Dermis microvascular lymphatic vessel endothelial cell (primary cell): Measurements from ENCODE around the gene GPR82. TPM values are rescaled to one million over a fixed set of nuclear protein-coding genes. Genes with fewer than 3 reads are reported as not detected.
"Not testable (repeated sequence)": the region's sequence is repeated elsewhere in the genome, so short reads cannot be mapped to it uniquely, and the experiment has no call there.

Source experiments
- DNase-seq, 2 donors: peaks; one replicate each; pipeline versions ENCODE4 v3.0.0 to v3.0.0-alpha.2; 2010; ENCODE audit warnings: low read depth in 2 of 2
- total RNA-seq: library from RNA; depleted of rRNA; stranded (reverse); fragments of >200 nt; gene quantifications from 2 replicates; pipeline ENCODE4 v1.2.1, GENCODE V29; 2014

GPR82 gene, protein sequence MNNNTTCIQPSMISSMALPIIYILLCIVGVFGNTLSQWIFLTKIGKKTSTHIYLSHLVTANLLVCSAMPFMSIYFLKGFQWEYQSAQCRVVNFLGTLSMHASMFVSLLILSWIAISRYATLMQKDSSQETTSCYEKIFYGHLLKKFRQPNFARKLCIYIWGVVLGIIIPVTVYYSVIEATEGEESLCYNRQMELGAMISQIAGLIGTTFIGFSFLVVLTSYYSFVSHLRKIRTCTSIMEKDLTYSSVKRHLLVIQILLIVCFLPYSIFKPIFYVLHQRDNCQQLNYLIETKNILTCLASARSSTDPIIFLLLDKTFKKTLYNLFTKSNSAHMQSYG
- total RNA-seq, result not detected in 2 replicates

- no peak for DNase-seq
Measured at GRCh38 chrX:41723826-41724225, at the start of gene GPR82. GPR82 (plus strand) TSS chrX:41724181; CDS start chrX:41727027, 2,846 bp downstream.

GRCh38 chrX:41676361-41676760, 47.6 kb upstream of the GPR82 start:
- not testable (repeated sequence) for DNase-seq

GRCh38 chrX:41677183-41678060, 46.6 kb upstream of the GPR82 start:
- no peak for DNase-seq

DNA sequence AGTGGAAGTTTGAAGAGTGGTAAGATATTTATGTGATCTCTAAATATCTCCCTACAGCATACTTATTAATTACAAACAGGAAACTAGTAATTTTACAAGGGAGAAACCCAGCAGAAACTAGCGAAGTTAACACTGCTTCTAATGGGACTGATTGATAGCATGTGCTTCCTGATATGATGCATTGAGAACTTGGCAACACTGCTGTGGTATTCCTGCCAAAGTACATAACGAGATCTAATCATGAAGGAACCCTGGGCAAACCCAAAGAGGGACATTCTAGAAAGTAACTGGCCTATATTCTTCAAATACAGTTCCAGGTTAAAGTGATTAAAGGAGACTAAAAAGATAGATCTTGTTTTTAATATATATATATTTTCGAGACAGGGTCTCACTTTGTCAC, 39.8 kb upstream of the GPR82 start:
- DNase-seq, result peak in 1 of 2 donors; percentile 74

DNA sequence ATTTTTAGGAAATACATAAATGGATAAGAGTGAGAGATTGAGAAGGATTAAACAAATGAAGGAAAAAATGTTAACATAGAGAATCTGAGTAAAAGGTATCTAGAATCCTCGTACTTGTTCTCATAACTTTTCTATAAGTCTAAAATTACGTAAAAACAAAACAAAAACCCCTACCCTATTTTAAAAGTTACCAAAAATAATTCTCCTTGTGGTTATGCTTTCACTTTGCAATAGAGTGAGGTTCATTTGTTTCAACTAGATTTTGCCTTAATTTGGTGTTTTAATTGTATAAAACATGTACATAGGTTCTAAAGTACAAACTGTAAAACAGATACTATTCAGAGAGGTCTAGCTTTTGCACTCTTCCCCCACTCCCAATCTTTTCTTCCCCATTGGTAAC, 39.0 kb upstream of the GPR82 start:
- DNase-seq, result no peak

DNA sequence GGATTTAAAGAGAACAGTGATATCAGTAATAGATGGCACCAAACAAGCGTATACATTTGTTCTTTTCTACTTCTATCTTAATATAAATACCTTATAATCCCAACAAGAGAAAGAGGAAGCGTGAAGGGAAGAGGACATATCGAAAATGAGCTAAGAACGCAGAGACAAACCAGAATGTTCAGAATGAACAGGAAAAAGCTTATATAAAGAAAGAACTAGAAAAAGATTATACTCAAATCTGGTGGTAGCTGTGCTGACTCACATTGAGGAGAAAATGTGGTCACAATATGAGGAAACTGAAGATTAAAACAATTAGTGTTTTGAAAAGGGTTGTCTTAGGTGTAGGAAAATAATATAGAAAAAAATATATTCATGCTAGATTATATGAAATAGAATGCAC, 37.2 kb upstream of the GPR82 start:
- no peak for DNase-seq

- DNase-seq, result no peak
Measured at GRCh38 chrX:41688156-41688555, 35.8 kb upstream of the GPR82 start.

DNA sequence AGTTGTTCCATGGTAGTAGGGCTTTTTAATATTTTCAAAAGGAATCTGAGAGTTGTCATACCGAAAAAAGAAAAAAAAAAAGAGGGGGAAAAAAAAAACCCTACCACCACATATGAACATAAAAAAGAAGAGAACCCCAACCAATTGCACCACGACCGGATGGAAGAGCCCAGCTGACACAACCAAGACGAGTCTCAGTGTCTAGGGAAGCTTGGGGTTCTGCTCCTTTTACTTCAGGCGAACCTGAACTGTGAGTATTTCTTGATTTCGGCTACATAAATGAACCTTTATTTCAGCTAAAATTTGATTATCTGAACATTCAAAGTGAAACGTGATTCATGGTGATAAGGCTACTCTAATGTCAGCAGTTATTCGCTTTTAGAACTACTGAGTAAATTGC, 35.1 kb upstream of the GPR82 start, which contains the start of gene GPR34:
Gene GPR34, plus strand, starts transcription at position 139 of the 400 bp plus-strand sequence. CDS start 6,661 bp downstream, outside the sequence.
- no peak for DNase-seq

DNA sequence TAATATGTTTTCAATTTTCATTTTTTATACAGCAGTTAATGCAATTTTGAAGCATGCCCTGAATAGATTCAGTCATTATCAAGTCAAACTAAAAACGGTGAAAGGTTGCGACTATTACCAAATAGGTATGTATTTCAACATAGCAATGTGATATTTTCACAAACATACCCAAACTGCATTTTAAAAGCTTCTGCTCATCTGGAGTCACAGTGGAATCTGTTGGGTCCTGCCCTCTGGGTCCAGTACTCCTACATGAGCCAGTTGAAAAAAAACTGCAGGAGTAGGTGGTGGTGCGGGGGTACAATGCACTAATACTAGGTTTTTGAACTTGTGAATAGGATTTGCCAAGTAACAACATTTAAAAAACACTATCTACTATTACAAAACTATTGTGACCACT, 34.3 kb upstream of the GPR82 start:
- no peak for DNase-seq

- no peak for DNase-seq
Measured at GRCh38 chrX:41692162-41692749, 31.7 kb upstream of the GPR82 start.

- no peak for DNase-seq
Measured at GRCh38 chrX:41693024-41693423, 31.0 kb upstream of the GPR82 start.

DNA sequence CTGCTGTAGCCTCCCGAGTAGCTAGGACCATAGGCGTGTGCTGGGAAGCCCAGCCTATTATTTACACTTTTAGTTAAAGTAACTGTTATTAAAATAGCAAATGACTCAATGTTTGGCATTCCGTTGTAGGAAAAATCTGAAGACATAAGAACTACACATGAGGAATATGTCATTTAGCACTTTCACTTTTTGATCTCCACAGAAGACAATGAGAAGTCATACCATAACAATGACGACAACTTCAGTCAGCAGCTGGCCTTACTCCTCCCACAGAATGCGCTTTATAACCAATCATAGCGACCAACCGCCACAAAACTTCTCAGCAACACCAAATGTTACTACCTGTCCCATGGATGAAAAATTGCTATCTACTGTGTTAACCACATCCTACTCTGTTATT, 28.6 kb upstream of the GPR82 start:
- peak in 1 of 2 donors; percentile 0 for DNase-seq

- DNase-seq, result no peak
Measured at GRCh38 chrX:41703574-41704029, 20.4 kb upstream of the GPR82 start.

DNA sequence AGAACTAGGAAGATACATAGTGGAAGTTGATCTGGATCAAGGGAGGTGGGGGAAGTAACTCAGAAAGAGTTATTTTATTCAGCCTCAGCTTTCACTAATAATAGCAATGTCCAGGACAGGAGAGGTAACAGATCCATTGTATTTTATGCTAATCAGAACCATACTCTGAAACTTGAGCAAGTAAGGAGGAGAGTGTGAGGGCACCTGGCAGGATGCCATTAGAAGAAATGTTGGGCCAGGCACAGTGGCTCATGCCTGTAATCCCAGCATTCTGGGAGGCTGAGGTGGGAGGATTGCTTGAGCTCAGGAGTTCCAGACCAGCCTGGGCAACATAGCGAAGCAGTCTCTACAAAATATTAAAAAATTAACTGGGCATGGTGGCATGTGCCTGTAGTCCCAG, 18.9 kb upstream of the GPR82 start:
- DNase-seq, result no peak

- DNase-seq, result no peak
Measured at GRCh38 chrX:41705680-41706374, 18.2 kb upstream of the GPR82 start.

GRCh38 chrX:41707218-41707617, 16.8 kb upstream of the GPR82 start:
- DNase-seq, result no peak

DNA sequence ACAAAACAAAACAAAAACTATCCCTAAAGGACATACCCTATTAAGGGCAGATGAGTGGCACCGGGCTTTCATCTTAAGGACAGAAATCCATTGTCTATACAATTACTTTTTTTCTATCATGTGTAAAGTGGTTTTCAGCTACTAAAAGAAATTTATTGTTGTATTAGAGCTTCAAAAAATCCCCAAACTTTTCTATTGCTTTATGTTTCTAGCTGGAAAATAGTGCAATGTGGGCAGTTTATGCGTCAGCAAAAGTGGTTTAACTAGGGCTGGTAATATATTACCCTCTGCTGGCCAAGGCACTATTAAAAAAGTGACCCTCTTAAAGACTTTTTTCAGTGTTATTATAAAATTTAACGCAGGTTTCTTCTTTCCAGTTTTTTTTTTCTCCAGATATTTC, 15.5 kb upstream of the GPR82 start:
- DNase-seq, result no peak

- no peak for DNase-seq
Measured at GRCh38 chrX:41711021-41711667, 12.8 kb upstream of the GPR82 start.

- no peak for DNase-seq
Measured at GRCh38 chrX:41716222-41716621, 7.8 kb upstream of the GPR82 start.

DNA sequence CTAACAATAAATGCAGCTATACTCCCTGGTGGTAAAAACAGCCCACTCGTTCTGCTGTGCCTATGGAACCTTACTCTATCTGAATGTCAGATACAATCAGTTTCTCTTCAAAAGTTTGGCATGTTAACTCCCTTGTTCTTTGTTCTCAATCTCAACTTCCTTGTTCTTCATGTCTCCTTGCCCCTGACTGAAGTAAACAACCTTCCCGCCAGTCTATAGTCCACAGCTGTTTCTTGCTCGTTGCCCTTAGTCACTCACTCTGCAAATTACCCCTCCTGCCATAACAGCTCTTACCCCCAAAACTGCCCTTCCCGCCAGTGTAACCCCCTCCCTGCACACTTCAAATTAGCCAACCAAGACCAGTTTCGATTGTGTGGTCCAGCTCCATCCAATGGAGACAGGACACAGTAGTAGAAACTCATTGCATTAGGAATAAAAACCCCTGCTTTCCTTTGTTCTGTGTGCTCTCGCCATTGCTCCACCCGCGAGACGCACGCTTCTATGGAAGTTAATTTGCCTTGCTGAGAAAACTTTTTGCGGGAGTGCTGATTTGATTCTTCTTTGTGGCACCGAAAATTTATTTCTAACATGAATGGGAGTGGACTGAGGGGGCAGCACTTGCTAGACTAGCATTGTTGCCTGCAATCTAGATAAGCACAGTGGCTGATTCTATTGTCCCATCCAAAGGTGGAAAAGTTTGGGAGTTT, 7.1 kb upstream of the GPR82 start:
- no peak for DNase-seq
